GM23338 (cell line): ENCODE measurements around the gene TRAF3. TPM values are rescaled to one million over a fixed set of nuclear protein-coding genes. Genes with fewer than 3 reads are reported as not detected.

ENCODE experiments used
- polyA plus RNA-seq: library from polyadenylated mRNA; unstranded; fragments of >200 nt; fragmentation: Nextera tagmentation; extraction: Ambion mirVana; gene quantifications from 2 replicates; pipeline ENCODE4 v1.2.1, GENCODE V29; 2016
- small RNA-seq: library from RNA; depleted of rRNA; stranded (forward); fragments of <200 nt; gene quantifications from one replicate; pipeline ENCODE3, GENCODE V24; 2014; ENCODE audit warnings: low replicate concordance
- total RNA-seq: library from RNA; depleted of rRNA; stranded (reverse); fragments of >200 nt; shearing (Covaris generic); gene quantifications from 2 replicates; pipeline ENCODE4 v1.2.3, GENCODE V29; 2014; rRNA removed

Gene TRAF3
- total and polyA plus RNA-seq, 2 experiments from 2014 or later, result 3.7 to 9.3 TPM

Small RNAs within 50 kb of the gene (small RNA-seq; reads per million reads assigned to genes)
- gene RNU6-1316P, result not detected

Other genes with a start within 250 kb of the TRAF3 start
- gene RCOR1, start 184.8 kb upstream of the TRAF3 start, total RNA-seq, result 24.1 and 26.1 TPM in 2 replicates
- 7.6 and 8.7 TPM in 2 replicates for gene RCOR1, start 184.8 kb upstream of the TRAF3 start, polyA plus RNA-seq
- 0.16 and 0.69 TPM in 2 replicates for gene AMN, start 145.2 kb downstream of the TRAF3 start, total RNA-seq
- gene AMN, start 145.2 kb downstream of the TRAF3 start, polyA plus RNA-seq, result 1.2 and 1.6 TPM in 2 replicates